ENCODE data around the gene CEP128.
"Not testable (repeated sequence)": the region's sequence is repeated elsewhere in the genome, so short reads cannot be mapped to it uniquely, and the experiment has no call there.

The CEP128 gene

GRCh38 chr14:80951491-80951890 lies 10.0 kb upstream of the CEP128 start:
- no peak for DNase-seq

- no peak for DNase-seq
These were observed 6.8 kb upstream of the CEP128 start for GRCh38 chr14:80948291-80948690.

- DNase-seq: no peak
These were observed 5.3 kb upstream of the CEP128 start for GRCh38 chr14:80946797-80947196.

GRCh38 chr14:80946187-80946586 lies 4.6 kb upstream of the CEP128 start:
- DNase-seq: no peak

GRCh38 chr14:80944861-80945617 lies 3.5 kb upstream of the CEP128 start:
- DNase-seq: no peak

GRCh38 chr14:80942191-80942600 lies 658 bp upstream of the CEP128 start:
- no peak for DNase-seq

GRCh38 chr14:80940146-80940545 lies 1.4 kb downstream of the CEP128 start:
- no peak for DNase-seq

GRCh38 chr14:80933686-80934085 lies 7.9 kb downstream of the CEP128 start:
- no peak for DNase-seq

GRCh38 chr14:80933282-80933681 lies 8.3 kb downstream of the CEP128 start:
- DNase-seq: no peak

- no peak for DNase-seq
These were observed 10.6 kb downstream of the CEP128 start for GRCh38 chr14:80930836-80931389.

- DNase-seq: no peak
These were observed 11.4 kb downstream of the CEP128 start for GRCh38 chr14:80930095-80930494.

- no peak for DNase-seq
These were observed 14.2 kb downstream of the CEP128 start for GRCh38 chr14:80927083-80927989.

GRCh38 chr14:80926397-80927082 lies 15.0 kb downstream of the CEP128 start:
- no peak for DNase-seq

GRCh38 chr14:80924365-80925103 lies 17.0 kb downstream of the CEP128 start:
- no peak for DNase-seq

GRCh38 chr14:80923368-80923767 lies 18.2 kb downstream of the CEP128 start:
- no peak for DNase-seq

- no peak for DNase-seq
These were observed 21.9 kb downstream of the CEP128 start for GRCh38 chr14:80919622-80920021.

GRCh38 chr14:80912013-80912412 lies 29.5 kb downstream of the CEP128 start:
- not testable (repeated sequence) for DNase-seq

GRCh38 chr14:80906946-80907345 lies 34.6 kb downstream of the CEP128 start:
- DNase-seq: no peak

- DNase-seq: no peak
These were observed 35.2 kb downstream of the CEP128 start for GRCh38 chr14:80906336-80906735.

- no peak for DNase-seq
These were observed 38.9 kb downstream of the CEP128 start for GRCh38 chr14:80902608-80903007.

- DNase-seq: no peak
These were observed 39.7 kb downstream of the CEP128 start for GRCh38 chr14:80901822-80902221.

GRCh38 chr14:80901260-80901659 lies 40.3 kb downstream of the CEP128 start:
- no peak for DNase-seq
